Esophagus muscularis mucosa (tissue), 3 donors: Measurements from ENCODE around the gene ACTA1.

ENCODE experiments used
- CTCF ChIP-seq, 3 experiments: fragments of 200-600 bp in 2 of 3; fragments of 450-650 bp in 1 of 3; sonication (generic) in 2 of 3; IDR thresholded peaks; one replicate each; pipeline ENCODE4 v1.5.1; 2017 to 2019; ENCODE audit warnings: antibody characterized with exemption in 3 of 3, mild to moderate bottlenecking in 2 of 3, moderate library complexity in 1 of 3
- EP300 ChIP-seq: sonication (generic); formaldehyde crosslinking; IDR thresholded peaks from one replicate; pipeline ENCODE4 v1.6.1; 2017; ENCODE audit warnings: antibody characterized with exemption

- TF ChIP-seq CTCF (IDR thresholded peaks at IDR 0.05), result no peak
- no peak for TF ChIP-seq EP300
Measured at GRCh38 chr1:229456016-229456415, 22.1 kb upstream of the ACTA1 start.
